HG03039 (cell line): ENCODE results near the gene OCSTAMP.

Experiments used
- ATAC-seq: cut with Tn5 transposase; IDR thresholded peaks from one replicate; pipeline ENCODE4 v1.9.1; 2021; ENCODE audit warnings: mild to moderate bottlenecking, moderate library complexity; ENCODE audit not compliant: unreplicated experiment

OCSTAMP gene

GRCh38 chr20:46520976-46521579 is 29.4 kb downstream of the OCSTAMP start:
- ATAC-seq, result no peak

GRCh38 chr20:46520540-46520939 is 29.9 kb downstream of the OCSTAMP start:
- no peak for ATAC-seq

GRCh38 chr20:46519471-46520068 is 30.9 kb downstream of the OCSTAMP start:
- ATAC-seq, result no peak

- ATAC-seq, result no peak
Observed at GRCh38 chr20:46512943-46513844, 37.3 kb downstream of the OCSTAMP start, which contains the start of gene ZNF334. TSS of gene ZNF334 (minus strand) at chr20:46513559. CDS start at chr20:46512102, 1,457 bp downstream.

GRCh38 chr20:46509523-46509922 is 40.9 kb downstream of the OCSTAMP start:
- no peak for ATAC-seq

GRCh38 chr20:46507760-46508407 is 42.6 kb downstream of the OCSTAMP start:
- no peak for ATAC-seq

- no peak for ATAC-seq
Observed at GRCh38 chr20:46505506-46505905, 44.9 kb downstream of the OCSTAMP start.

- ATAC-seq, result no peak
Observed at GRCh38 chr20:46501961-46502360, 48.5 kb downstream of the OCSTAMP start.

GRCh38 chr20:46501337-46501942 is 49.0 kb downstream of the OCSTAMP start:
- no peak for ATAC-seq

- no peak for ATAC-seq
Observed at GRCh38 chr20:46494077-46494476, 56.4 kb downstream of the OCSTAMP start.

GRCh38 chr20:46491354-46491753 is 59.1 kb downstream of the OCSTAMP start:
- no peak for ATAC-seq
